ENCODE measurements around the gene ATF4. TPM values are rescaled to one million over a fixed set of nuclear protein-coding genes. Genes with fewer than 3 reads are reported as not detected.

The ATF4 gene
- polyA plus RNA-seq, 1 donor from 2014 or later = 394 TPM

DNA sequence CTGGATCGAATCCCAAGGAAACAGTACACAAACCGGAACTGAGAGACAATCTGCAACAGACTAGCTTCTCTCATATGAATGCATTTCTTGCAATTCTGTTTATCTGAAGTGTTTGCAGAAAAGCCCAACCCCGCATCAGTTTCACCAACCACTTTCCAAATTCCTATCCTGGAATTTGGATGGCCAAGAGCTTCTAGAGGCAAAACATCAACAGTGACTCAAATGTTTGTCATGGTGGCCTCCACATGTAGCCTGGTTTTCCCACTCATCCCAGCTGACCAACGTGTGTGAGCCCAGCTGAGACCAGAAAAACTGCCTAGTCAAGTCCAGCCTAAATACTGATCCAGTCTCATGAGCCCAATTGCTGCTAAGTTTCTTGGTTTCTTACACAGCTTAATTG lies 26.6 kb upstream of the ATF4 start:
- no peaks in the 10 kb centered on the region for H3K79me2 ChIP-seq (replicated peaks; ENCODE audit: insufficient read depth, low read length)
- H3K9ac ChIP-seq (ENCODE audit: low read length) = no peak overlapping the region
- H3K27ac ChIP-seq (ENCODE audit: low read length) = no peak overlapping the region
- H3K4me3 ChIP-seq (ENCODE audit: low read length) = no peak overlapping the region
- H3K9me2 ChIP-seq (ENCODE audit: insufficient read depth, low read length) = no peaks in the 10 kb centered on the region
- no peaks in the 10 kb centered on the region for H4K20me1 ChIP-seq (ENCODE audit: insufficient read depth)
- TF ChIP-seq MXI1 (conservative IDR thresholded peaks at IDR 0.05; ENCODE audit: poor library complexity, severe bottlenecking) (no peak), TAF1 (IDR thresholded peaks at IDR 0.05; ENCODE audit: low read depth) (no peak), EP300 (conservative IDR thresholded peaks at IDR 0.05; ENCODE audit: poor library complexity, severe bottlenecking) (no peak), RAD21 (conservative IDR thresholded peaks at IDR 0.05) (no peak), EZH2 (IDR thresholded peaks at IDR 0.05; ENCODE audit: borderline replicate concordance, insufficient read depth, low read length, poor library complexity, severe bottlenecking) (no peak), POLR2AphosphoS5 (IDR thresholded peaks at IDR 0.05) (no peak), SMC3 (conservative IDR thresholded peaks at IDR 0.05; ENCODE audit: poor library complexity) (no peak)
- TF ChIP-seq, protein P1, sequence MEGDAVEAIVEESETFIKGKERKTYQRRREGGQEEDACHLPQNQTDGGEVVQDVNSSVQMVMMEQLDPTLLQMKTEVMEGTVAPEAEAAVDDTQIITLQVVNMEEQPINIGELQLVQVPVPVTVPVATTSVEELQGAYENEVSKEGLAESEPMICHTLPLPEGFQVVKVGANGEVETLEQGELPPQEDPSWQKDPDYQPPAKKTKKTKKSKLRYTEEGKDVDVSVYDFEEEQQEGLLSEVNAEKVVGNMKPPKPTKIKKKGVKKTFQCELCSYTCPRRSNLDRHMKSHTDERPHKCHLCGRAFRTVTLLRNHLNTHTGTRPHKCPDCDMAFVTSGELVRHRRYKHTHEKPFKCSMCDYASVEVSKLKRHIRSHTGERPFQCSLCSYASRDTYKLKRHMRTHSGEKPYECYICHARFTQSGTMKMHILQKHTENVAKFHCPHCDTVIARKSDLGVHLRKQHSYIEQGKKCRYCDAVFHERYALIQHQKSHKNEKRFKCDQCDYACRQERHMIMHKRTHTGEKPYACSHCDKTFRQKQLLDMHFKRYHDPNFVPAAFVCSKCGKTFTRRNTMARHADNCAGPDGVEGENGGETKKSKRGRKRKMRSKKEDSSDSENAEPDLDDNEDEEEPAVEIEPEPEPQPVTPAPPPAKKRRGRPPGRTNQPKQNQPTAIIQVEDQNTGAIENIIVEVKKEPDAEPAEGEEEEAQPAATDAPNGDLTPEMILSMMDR (IDR thresholded peaks at IDR 0.05; ENCODE audit: poor library complexity, severe bottlenecking) = no peak
- TF ChIP-seq, protein P2, sequence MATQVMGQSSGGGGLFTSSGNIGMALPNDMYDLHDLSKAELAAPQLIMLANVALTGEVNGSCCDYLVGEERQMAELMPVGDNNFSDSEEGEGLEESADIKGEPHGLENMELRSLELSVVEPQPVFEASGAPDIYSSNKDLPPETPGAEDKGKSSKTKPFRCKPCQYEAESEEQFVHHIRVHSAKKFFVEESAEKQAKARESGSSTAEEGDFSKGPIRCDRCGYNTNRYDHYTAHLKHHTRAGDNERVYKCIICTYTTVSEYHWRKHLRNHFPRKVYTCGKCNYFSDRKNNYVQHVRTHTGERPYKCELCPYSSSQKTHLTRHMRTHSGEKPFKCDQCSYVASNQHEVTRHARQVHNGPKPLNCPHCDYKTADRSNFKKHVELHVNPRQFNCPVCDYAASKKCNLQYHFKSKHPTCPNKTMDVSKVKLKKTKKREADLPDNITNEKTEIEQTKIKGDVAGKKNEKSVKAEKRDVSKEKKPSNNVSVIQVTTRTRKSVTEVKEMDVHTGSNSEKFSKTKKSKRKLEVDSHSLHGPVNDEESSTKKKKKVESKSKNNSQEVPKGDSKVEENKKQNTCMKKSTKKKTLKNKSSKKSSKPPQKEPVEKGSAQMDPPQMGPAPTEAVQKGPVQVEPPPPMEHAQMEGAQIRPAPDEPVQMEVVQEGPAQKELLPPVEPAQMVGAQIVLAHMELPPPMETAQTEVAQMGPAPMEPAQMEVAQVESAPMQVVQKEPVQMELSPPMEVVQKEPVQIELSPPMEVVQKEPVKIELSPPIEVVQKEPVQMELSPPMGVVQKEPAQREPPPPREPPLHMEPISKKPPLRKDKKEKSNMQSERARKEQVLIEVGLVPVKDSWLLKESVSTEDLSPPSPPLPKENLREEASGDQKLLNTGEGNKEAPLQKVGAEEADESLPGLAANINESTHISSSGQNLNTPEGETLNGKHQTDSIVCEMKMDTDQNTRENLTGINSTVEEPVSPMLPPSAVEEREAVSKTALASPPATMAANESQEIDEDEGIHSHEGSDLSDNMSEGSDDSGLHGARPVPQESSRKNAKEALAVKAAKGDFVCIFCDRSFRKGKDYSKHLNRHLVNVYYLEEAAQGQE (IDR thresholded peaks at IDR 0.05; ENCODE audit: borderline replicate concordance) = no peak
- H3K36me3 ChIP-seq (ENCODE audit: insufficient read depth, low read length) = no peaks in the 10 kb centered on the region
- no peak overlapping the region for H3K4me2 ChIP-seq (ENCODE audit: low read length)
- H3K27me3 ChIP-seq (ENCODE audit: insufficient read depth, low read depth, low read length) = no peaks in the 10 kb centered on the region
- no peaks in the 10 kb centered on the region for H3F3A ChIP-seq (ENCODE audit: insufficient read depth, low read length, poor library complexity, severe bottlenecking)
- H2AFZ ChIP-seq (ENCODE audit: low read depth, low read length) = no peak overlapping the region
- H3K9me3 ChIP-seq (ENCODE audit: low read length) = no peaks in the 10 kb centered on the region

DNA sequence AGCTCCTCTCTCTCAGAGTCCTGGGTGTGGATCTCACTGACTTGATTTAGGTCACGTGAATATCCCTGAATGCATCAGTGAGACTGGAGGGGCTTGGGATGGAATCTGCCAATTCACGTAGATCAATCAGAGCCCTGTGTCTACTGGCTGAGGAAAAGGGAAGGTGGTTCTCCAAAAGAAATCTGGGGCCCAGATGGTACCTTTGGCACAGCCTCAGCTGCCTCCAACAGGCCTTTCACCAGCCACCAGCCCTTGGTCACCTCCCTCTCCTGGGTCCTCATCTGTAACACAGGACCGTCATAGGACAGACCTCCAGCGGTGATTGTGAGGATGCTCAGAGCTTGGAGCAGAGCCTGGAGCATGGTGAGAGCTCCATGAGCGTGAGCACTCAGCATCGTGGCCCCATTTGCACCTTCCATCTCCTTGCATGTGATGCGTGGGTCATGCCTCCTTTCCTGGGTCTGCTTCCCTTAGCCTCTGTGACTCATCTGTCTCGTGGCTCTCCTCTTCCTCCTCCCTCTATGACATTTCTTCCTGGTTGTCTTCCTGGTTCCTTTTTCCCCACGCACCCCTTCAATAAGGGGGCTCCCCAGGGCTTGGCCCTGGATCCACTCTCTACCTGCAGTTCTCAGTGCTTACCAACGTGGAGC lies 25.8 kb upstream of the ATF4 start:
- H3K9me3 ChIP-seq (ENCODE audit: low read length) = no peaks in the 10 kb centered on the region
- H3K79me2 ChIP-seq (replicated peaks; ENCODE audit: insufficient read depth, low read length) = no peaks in the 10 kb centered on the region
- no peaks in the 10 kb centered on the region for H3K9me2 ChIP-seq (ENCODE audit: insufficient read depth, low read length)
- no peak overlapping the region for H3K9ac ChIP-seq (ENCODE audit: low read length)
- TF ChIP-seq, protein P1 (IDR thresholded peaks at IDR 0.05; ENCODE audit: poor library complexity, severe bottlenecking) = no peak
- TF ChIP-seq MXI1 (conservative IDR thresholded peaks at IDR 0.05; ENCODE audit: poor library complexity, severe bottlenecking) = no peak
- TF ChIP-seq TAF1 (IDR thresholded peaks at IDR 0.05; ENCODE audit: low read depth) = no peak
- TF ChIP-seq, protein P2 (IDR thresholded peaks at IDR 0.05; ENCODE audit: borderline replicate concordance) = no peak
- TF ChIP-seq POLR2AphosphoS5 (IDR thresholded peaks at IDR 0.05) = no peak
- TF ChIP-seq SMC3 (conservative IDR thresholded peaks at IDR 0.05; ENCODE audit: poor library complexity) = no peak
- no peak for TF ChIP-seq EP300 (conservative IDR thresholded peaks at IDR 0.05; ENCODE audit: poor library complexity, severe bottlenecking)
- no peak for TF ChIP-seq EZH2 (IDR thresholded peaks at IDR 0.05; ENCODE audit: borderline replicate concordance, insufficient read depth, low read length, poor library complexity, severe bottlenecking)
- no peak for TF ChIP-seq RAD21 (conservative IDR thresholded peaks at IDR 0.05)
- H2AFZ ChIP-seq (ENCODE audit: low read depth, low read length) = no peak overlapping the region
- no peak overlapping the region for H3K4me2 ChIP-seq (ENCODE audit: low read length)
- no peaks in the 10 kb centered on the region for H3F3A ChIP-seq (ENCODE audit: insufficient read depth, low read length, poor library complexity, severe bottlenecking)
- no peaks in the 10 kb centered on the region for H3K36me3 ChIP-seq (ENCODE audit: insufficient read depth, low read length)
- no peaks in the 10 kb centered on the region for H3K27me3 ChIP-seq (ENCODE audit: insufficient read depth, low read depth, low read length)
- H3K27ac ChIP-seq (ENCODE audit: low read length) = no peak overlapping the region
- H4K20me1 ChIP-seq (ENCODE audit: insufficient read depth) = no peaks in the 10 kb centered on the region
- H3K4me3 ChIP-seq (ENCODE audit: low read length) = no peak overlapping the region
